SK-N-SH (cell line): ENCODE results near the gene FGGY. TPM values are rescaled to one million over a fixed set of nuclear protein-coding genes. Genes with fewer than 3 reads are reported as not detected.

Source experiments
- CTCF ChIA-PET: fragments of 300-600, 350-600 bp; formaldehyde crosslinking; extraction: SDS; loops from one replicate; lab custom pipeline; 2021; lab: Yijun Ruan, JAX
- POLR2A ChIA-PET: fragments of 350-600 bp; sonication (Branson Sonifier 250); formaldehyde crosslinking; extraction: SDS; loops from one replicate; lab custom pipeline; 2020; ENCODE audit warnings: antibody characterized with exemption, inconsistent platforms; lab: Yijun Ruan, JAX
- DNase-seq: peaks from one replicate; pipeline ENCODE4 v3.0.0; 2012
- H2AFZ ChIP-seq: fragments of 200-600 bp; sonication (generic); 2 replicates; pipeline ENCODE4 v1.8.1; 2016; ENCODE audit warnings: antibody characterized with exemption, mild to moderate bottlenecking, low read depth
- H3F3A ChIP-seq: fragments of 200-600 bp; sonication (generic); replicated peaks from 2 replicates; pipeline ENCODE3; 2016; ENCODE audit warnings: antibody characterized with exemption, mild to moderate bottlenecking; ENCODE audit not compliant: insufficient read depth
- H3K27ac ChIP-seq, 2 experiments: fragments of 200-500 bp in 1 of 2; fragments of 200-600 bp in 1 of 2; sonication (Bioruptor generic) in 1 of 2; sonication (generic), shearing (Covaris generic) in 1 of 2; 2 replicates each; pipeline versions ENCODE4 v1.5.1 to v1.6.1; 2014 to 2016; ENCODE audit warnings: low read depth in 2 of 2, inconsistent platforms in 1 of 2, low read length in 1 of 2, mild to moderate bottlenecking in 1 of 2, mixed read lengths in 1 of 2
- H3K27me3 ChIP-seq: fragments of 200-600 bp; sonication (generic), shearing (Covaris generic); 2 replicates; pipeline ENCODE4 v1.6.1; 2016; ENCODE audit warnings: mixed run types; ENCODE audit not compliant: insufficient read depth
- H3K36me3 ChIP-seq, 2 experiments: fragments of 200-500 bp in 1 of 2; fragments of 200-600 bp in 1 of 2; sonication (Bioruptor generic) in 1 of 2; sonication (generic) in 1 of 2; replicated peaks in 1 of 2; 2 replicates each; pipeline versions ENCODE3 to v1.5.1; 2014 to 2016; ENCODE audit warnings: low read length in 1 of 2, mild to moderate bottlenecking in 1 of 2; ENCODE audit not compliant: insufficient read depth in 2 of 2, control insufficient read depth in 1 of 2
- H3K4me1 ChIP-seq, 2 experiments: fragments of 200-500 bp in 1 of 2; fragments of 200-600 bp in 1 of 2; sonication (Bioruptor generic) in 1 of 2; sonication (generic), shearing (Covaris generic) in 1 of 2; 2 replicates each; pipeline versions ENCODE4 v1.5.1 to v1.6.1; 2014 to 2016; ENCODE audit warnings: low read depth in 1 of 2, low read length in 1 of 2, mixed run types in 1 of 2; ENCODE audit not compliant: insufficient read depth in 2 of 2, control insufficient read depth in 1 of 2
- H3K4me2 ChIP-seq: fragments of 200-600 bp; sonication (generic), shearing (Covaris generic); 2 replicates; pipeline ENCODE4 v1.6.1; 2017; ENCODE audit warnings: mixed run types
- H3K4me3 ChIP-seq, 2 experiments: fragments of 200-500 bp in 1 of 2; fragments of 200-600 bp in 1 of 2; sonication (Bioruptor generic) in 1 of 2; sonication (generic), shearing (Covaris generic) in 1 of 2; 2 replicates each; pipeline versions ENCODE4 v1.5.1 to v1.8.1; 2014 to 2016; ENCODE audit warnings: low read depth in 2 of 2, inconsistent platforms in 1 of 2, low read length in 1 of 2, mild to moderate bottlenecking in 1 of 2, mixed read lengths in 1 of 2, moderate library complexity in 1 of 2
- H3K79me2 ChIP-seq: fragments of 200-600 bp; sonication (generic); 2 replicates; pipeline ENCODE4 v1.8.1; 2017; ENCODE audit warnings: mild to moderate bottlenecking; ENCODE audit not compliant: insufficient read depth
- H3K9ac ChIP-seq: fragments of 200-600 bp; sonication (generic); 2 replicates; pipeline ENCODE4 v1.6.1; 2017; ENCODE audit warnings: mixed run types
- H3K9me2 ChIP-seq: fragments of 200-600 bp; sonication (generic); 2 replicates; pipeline ENCODE4 v1.6.1; 2017; ENCODE audit warnings: mixed run types
- H3K9me3 ChIP-seq: fragments of 200-600 bp; sonication (generic); 2 replicates; pipeline ENCODE4 v1.6.1; 2017; ENCODE audit warnings: mixed run types, mild to moderate bottlenecking, moderate library complexity
- H4K20me1 ChIP-seq: fragments of 200-600 bp; sonication (generic); 2 replicates; pipeline ENCODE4 v1.6.1; 2017; ENCODE audit warnings: mild to moderate bottlenecking, mixed run types; ENCODE audit not compliant: insufficient read depth
- EZH2phosphoT487 ChIP-seq: fragments of 200-600 bp; sonication (generic); IDR thresholded peaks from 2 replicates; pipeline ENCODE4 v1.6.1; 2017; ENCODE audit warnings: low read depth, mixed run types, mild to moderate bottlenecking, antibody characterized with exemption, moderate library complexity, borderline replicate concordance
- FOXM1 ChIP-seq: IDR thresholded peaks from 2 replicates; pipeline ENCODE4 v1.4.0; 2012; ENCODE audit warnings: low read depth, mild to moderate bottlenecking
- GABPA ChIP-seq: IDR thresholded peaks from 2 replicates; pipeline ENCODE4 v1.4.0; 2012; ENCODE audit warnings: low read depth, mild to moderate bottlenecking
- GATA2 ChIP-seq: sonication (generic); formaldehyde crosslinking; IDR thresholded peaks from 2 replicates; pipeline ENCODE4 v1.5.0; 2020; ENCODE audit warnings: mild to moderate bottlenecking, missing genetic modification reagents
- IRF3 ChIP-seq: fragments of 150-350 bp; IDR thresholded peaks from 2 replicates; pipeline ENCODE4 v1.6.1; 2016; ENCODE audit warnings: mild to moderate bottlenecking, low read depth, low read length
- MEF2A ChIP-seq: IDR thresholded peaks from 2 replicates; pipeline ENCODE4 v1.4.0; 2012; ENCODE audit warnings: low read depth, borderline replicate concordance
- NFIC ChIP-seq: IDR thresholded peaks from 2 replicates; pipeline ENCODE4 v1.4.0; 2012; ENCODE audit warnings: borderline replicate concordance
- RCOR1 ChIP-seq: fragments of 150-350 bp; IDR thresholded peaks from 2 replicates; pipeline ENCODE4 v1.6.1; 2017; ENCODE audit warnings: antibody characterized with exemption, low read length
- TCF12 ChIP-seq: IDR thresholded peaks from 2 replicates; pipeline ENCODE4 v1.4.0; 2012
- TEAD4 ChIP-seq: IDR thresholded peaks from 2 replicates; pipeline ENCODE4 v1.4.0; 2012; ENCODE audit warnings: mild to moderate bottlenecking, borderline replicate concordance; ENCODE audit not compliant: insufficient read depth
- YY1 ChIP-seq: IDR thresholded peaks from 2 replicates; pipeline ENCODE4 v1.4.0; 2012; ENCODE audit warnings: low read depth, mild to moderate bottlenecking
- ZBTB33 ChIP-seq: IDR thresholded peaks from 2 replicates; pipeline ENCODE4 v1.4.0; 2012; ENCODE audit warnings: low read depth, borderline replicate concordance
- WGBS: methylation state at CpG from one replicate; pipeline ENCODE4 v1.1.6; 2017; ENCODE audit warnings: low lambda C conversion rate; 5-methylcytosine and 5-hydroxymethylcytosine counted together
- polyA plus RNA-seq, 3 experiments: library from polyadenylated mRNA; depleted of rRNA; stranded (reverse); fragments of >200 nt; gene quantifications; 2 replicates each; pipeline ENCODE4 v1.2.3, GENCODE V29; 2012

FGGY gene
- polyA plus RNA-seq, 1 of the 3 experiments (the other 2 are of a cell fraction) = 10.3 TPM

GRCh38 chr1:59258412-59259032 lies 38.4 kb upstream of the FGGY start:
- H3K27ac ChIP-seq = no peak overlapping the region
- no peaks in the 10 kb centered on the region for H3K9me2 ChIP-seq
- no peaks in the 10 kb centered on the region for H3K27me3 ChIP-seq
- CTCF ChIA-PET = interaction anchor here (1.2 kb wide), 1 partner anchor 18 kb away, joined by 3 read pairs; no protein-coding TSS in a partner anchor
- H3K9me3 ChIP-seq = no peaks in the 10 kb centered on the region
- no peaks in the 10 kb centered on the region for H4K20me1 ChIP-seq
- TF ChIP-seq ZBTB33 (no peak), TEAD4 (no peak), YY1 (no peak), RCOR1 (no peak), EZH2phosphoT487 (no peak), GATA2 (no peak)
- H3K36me3 ChIP-seq = no peaks in the 10 kb centered on the region
- H3K9ac ChIP-seq = no peak overlapping the region
- H2AFZ ChIP-seq = no peak overlapping the region
- H3K79me2 ChIP-seq = no peaks in the 10 kb centered on the region
- peaks cover 6% of the 10 kb centered on the region for H3F3A ChIP-seq
- H3K4me1 ChIP-seq = peaks cover 0 to 6% of the 10 kb centered on the region in 2 experiments; a peak in 1 of 4 replicates
- POLR2A ChIA-PET = no interaction called here
- DNase-seq = no peak
- no peak overlapping the region for H3K4me3 ChIP-seq
- H3K4me2 ChIP-seq = no peak overlapping the region
- WGBS = 84% methylated on average over 3 of the region's 3 CpGs

- TF ChIP-seq MEF2A (no peak), RCOR1 (no peak), NFIC (no peak), FOXM1 (no peak), IRF3 (no peak), TCF12 (no peak), GABPA (no peak)
- ChIA-PET CTCF (interaction anchor here (1.9 kb wide), 1 partner anchor 14 kb away, joined by 4 read pairs; no protein-coding TSS in a partner anchor), POLR2A (no interaction called here)
- Histone ChIP-seq H3K4me2 (no peak overlapping the region), H3K9ac (no peak overlapping the region), H3K4me1 (peaks cover 0 to 6% of the 10 kb centered on the region in 2 experiments; a peak in 1 of 4 replicates), H2AFZ (no peak overlapping the region), H3K79me2 (no peaks in the 10 kb centered on the region), H3K4me3 (no peak overlapping the region), H3K27me3 (no peaks in the 10 kb centered on the region), H3F3A (peaks cover 6% of the 10 kb centered on the region), H4K20me1 (no peaks in the 10 kb centered on the region), H3K36me3 (no peaks in the 10 kb centered on the region), H3K9me2 (no peaks in the 10 kb centered on the region), H3K27ac (no peak overlapping the region), H3K9me3 (no peaks in the 10 kb centered on the region)
- WGBS = 88% methylated on average over 1 of the region's 1 CpG
- DNase-seq = no peak
Observed at GRCh38 chr1:59261537-59261936, 35.4 kb upstream of the FGGY start.
